Esophagus muscularis mucosa (tissue), 2 donors: ENCODE data around the gene EGLN2.

ENCODE experiments used
- EP300 ChIP-seq: sonication (generic); formaldehyde crosslinking; IDR thresholded peaks from one replicate; pipeline ENCODE4 v1.6.1; 2017; ENCODE audit warnings: antibody characterized with exemption
- POLR2A ChIP-seq: fragments of 450-650 bp; IDR thresholded peaks from one replicate; pipeline ENCODE4 v1.6.1; 2017; ENCODE audit warnings: antibody characterized with exemption, moderate library complexity, mild to moderate bottlenecking, low read depth

DNA sequence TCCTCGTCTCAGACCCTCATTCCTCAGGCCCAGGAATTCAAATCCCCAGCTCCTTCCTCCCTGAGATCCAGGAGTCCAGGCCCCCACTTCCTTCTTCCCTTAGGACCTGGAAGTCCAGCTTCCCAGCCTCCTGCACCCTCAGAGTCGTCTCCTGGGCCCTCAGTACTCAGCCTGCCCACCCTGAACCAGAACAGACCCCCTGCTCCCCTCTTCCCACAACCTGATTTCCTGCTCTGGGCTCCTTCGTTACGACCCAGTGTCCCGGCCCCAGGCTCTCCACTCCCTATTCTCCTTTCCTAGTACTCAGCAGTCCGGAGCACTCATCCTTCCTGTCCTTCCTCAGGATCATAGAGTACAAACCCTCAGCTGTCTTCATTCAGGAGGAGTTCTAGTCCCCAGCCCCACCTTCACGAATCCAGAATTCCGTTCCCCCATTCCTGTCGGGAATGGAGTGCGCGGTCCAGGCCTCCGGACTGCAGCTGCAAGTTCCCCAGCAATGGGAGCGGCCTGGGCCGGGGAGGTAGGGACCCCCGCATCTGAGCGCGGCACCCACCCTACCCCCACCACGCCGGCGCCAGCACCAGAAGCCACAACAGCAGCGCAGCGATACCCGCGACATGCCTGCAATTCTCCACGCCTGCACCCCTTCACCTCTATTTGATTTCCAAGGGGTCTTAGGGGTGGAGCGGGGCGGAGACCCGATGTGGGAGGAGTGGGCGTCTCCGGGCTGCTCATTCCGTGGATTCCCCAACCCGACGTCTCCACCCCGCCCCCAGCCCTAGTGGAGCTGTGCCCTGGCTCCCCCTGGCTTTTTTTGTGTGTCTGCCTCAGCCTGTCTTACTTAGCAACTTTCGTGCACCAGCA is 12.7 kb downstream of the EGLN2 start:
- TF ChIP-seq EP300 (no peak), POLR2A (no peak)
